ENCODE measurements around the gene BRPF1. TPM values are rescaled to one million over a fixed set of nuclear protein-coding genes. Genes with fewer than 3 reads are reported as not detected.

Gene BRPF1
- total RNA-seq, 1 donor from 2014 or later = 40.6 TPM

DNA sequence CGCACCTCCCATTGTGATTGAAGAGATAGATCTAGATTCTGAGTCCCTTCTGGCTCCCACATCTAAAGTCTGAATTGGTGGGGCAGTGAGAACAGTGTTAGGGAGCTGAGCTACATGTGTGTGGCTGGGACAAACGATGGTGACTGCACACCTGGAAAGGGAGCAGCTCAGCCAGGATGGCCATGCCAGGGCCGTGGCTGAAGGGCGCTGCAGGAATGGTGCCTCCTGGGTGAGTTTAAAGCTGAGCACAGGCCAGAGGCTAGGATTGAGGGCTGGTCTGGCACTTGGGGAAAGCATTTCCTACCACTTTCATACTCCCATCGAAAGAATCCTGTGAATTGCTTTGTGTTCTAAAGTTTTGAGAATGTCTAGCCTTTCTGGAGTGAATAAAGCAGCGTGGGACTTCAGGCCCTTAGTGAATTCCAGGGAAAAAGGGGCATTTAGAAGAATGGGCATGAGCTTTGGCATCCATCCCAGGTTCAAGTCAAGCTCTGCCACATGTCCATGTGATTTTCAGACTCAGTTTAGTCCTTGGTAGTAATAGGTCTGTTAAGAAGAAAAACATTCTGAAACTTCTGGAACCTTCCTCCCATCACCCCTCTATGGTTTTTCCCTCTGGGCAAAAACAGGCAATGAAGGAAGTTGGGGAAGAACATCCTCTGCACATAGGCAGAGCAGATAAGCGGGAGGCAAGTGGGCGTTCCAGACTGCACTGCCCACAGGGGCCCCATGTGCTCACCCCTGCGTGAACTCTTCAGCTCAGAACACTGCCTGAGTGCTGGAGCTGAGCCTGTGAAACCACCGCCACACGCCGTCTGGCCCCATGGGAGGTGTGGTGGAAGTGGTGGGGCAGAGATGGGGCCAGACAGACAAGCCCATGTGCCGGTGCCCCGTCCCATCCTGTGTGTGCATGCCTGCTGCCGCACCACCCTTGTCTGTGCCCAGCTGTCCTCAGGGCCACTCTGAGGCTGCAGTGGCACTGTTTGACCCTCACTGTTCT lies 40.8 kb upstream of the BRPF1 start:
- no peak for DNase-seq (ENCODE audit: low spot score)
- Mint-ChIP-seq H3K9me3 (ENCODE audit: unreplicated experiment) (no peaks in the 10 kb centered on the region), H3K4me3 (ENCODE audit: unreplicated experiment) (no peak overlapping the region), H3K4me1 (ENCODE audit: unreplicated experiment) (peaks cover 7% of the 10 kb centered on the region), H3K36me3 (ENCODE audit: low read depth, unreplicated experiment) (peaks cover 51% of the 10 kb centered on the region), H3K27me3 (ENCODE audit: unreplicated experiment) (peaks cover 6% of the 10 kb centered on the region), H3K27ac (ENCODE audit: unreplicated experiment) (no peak overlapping the region)
- TF ChIP-seq, protein P1, sequence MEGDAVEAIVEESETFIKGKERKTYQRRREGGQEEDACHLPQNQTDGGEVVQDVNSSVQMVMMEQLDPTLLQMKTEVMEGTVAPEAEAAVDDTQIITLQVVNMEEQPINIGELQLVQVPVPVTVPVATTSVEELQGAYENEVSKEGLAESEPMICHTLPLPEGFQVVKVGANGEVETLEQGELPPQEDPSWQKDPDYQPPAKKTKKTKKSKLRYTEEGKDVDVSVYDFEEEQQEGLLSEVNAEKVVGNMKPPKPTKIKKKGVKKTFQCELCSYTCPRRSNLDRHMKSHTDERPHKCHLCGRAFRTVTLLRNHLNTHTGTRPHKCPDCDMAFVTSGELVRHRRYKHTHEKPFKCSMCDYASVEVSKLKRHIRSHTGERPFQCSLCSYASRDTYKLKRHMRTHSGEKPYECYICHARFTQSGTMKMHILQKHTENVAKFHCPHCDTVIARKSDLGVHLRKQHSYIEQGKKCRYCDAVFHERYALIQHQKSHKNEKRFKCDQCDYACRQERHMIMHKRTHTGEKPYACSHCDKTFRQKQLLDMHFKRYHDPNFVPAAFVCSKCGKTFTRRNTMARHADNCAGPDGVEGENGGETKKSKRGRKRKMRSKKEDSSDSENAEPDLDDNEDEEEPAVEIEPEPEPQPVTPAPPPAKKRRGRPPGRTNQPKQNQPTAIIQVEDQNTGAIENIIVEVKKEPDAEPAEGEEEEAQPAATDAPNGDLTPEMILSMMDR (IDR thresholded peaks at IDR 0.05; ENCODE audit: unreplicated experiment) = no peak

DNA sequence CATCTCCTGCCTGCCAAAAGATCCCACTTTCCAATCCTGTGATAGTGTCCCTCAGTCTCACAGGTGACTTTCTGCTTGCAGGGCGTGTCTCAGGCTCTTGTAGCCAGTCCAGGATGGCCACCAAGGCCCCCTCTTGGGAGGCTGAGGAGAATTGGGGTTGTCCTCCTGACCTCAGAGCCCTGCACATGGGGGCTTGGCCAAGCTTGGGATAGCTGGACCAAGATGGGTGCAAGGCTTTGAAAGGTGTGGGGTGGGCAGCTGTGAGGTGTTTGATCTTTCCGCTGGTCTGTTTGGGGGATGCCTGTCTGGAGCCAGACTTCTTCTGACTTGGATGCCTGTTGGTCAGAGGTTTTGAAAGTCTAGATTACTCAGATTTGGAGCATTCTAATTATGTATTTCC lies 39.9 kb upstream of the BRPF1 start:
- peaks cover 42% of the 10 kb centered on the region for H3K36me3 Mint-ChIP-seq (ENCODE audit: low read depth, unreplicated experiment)
- peaks cover 4% of the 10 kb centered on the region for H3K27me3 Mint-ChIP-seq (ENCODE audit: unreplicated experiment)
- DNase-seq (ENCODE audit: low spot score) = no peak
- H3K9me3 Mint-ChIP-seq (ENCODE audit: unreplicated experiment) = no peaks in the 10 kb centered on the region
- no peaks in the 10 kb centered on the region for H3K4me1 Mint-ChIP-seq (ENCODE audit: unreplicated experiment)
- no peak overlapping the region for H3K4me3 Mint-ChIP-seq (ENCODE audit: unreplicated experiment)
- TF ChIP-seq, protein P1 (IDR thresholded peaks at IDR 0.05; ENCODE audit: unreplicated experiment) = no peak
- no peak overlapping the region for H3K27ac Mint-ChIP-seq (ENCODE audit: unreplicated experiment)

DNA sequence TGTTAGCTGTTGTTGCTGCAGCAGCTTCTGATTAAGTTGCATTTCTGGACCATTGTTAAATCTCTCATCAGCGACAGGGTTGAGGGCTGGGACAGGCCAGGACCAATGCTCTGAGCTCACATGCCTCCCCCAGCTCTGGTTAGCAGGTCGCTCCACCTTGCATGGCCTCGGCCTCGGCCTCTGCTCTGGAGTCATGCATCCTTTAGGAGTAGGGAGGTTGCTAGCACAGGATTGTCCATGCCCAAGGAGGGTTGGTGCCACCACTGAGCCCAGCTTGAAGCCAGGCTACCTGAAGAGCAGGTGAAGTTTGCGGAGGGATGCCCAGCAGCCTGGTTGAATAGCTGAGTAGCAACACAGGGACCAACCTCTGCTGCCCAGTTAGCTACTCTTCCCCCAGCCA lies 39.1 kb upstream of the BRPF1 start:
- no peak for DNase-seq (ENCODE audit: low spot score)
- Mint-ChIP-seq H3K4me1 (ENCODE audit: unreplicated experiment) (no peaks in the 10 kb centered on the region), H3K27ac (ENCODE audit: unreplicated experiment) (no peak overlapping the region), H3K4me3 (ENCODE audit: unreplicated experiment) (no peak overlapping the region), H3K9me3 (ENCODE audit: unreplicated experiment) (no peaks in the 10 kb centered on the region), H3K36me3 (ENCODE audit: low read depth, unreplicated experiment) (peaks cover 41% of the 10 kb centered on the region), H3K27me3 (ENCODE audit: unreplicated experiment) (peaks cover 4% of the 10 kb centered on the region)
- TF ChIP-seq, protein P1 (IDR thresholded peaks at IDR 0.05; ENCODE audit: unreplicated experiment) = no peak

DNA sequence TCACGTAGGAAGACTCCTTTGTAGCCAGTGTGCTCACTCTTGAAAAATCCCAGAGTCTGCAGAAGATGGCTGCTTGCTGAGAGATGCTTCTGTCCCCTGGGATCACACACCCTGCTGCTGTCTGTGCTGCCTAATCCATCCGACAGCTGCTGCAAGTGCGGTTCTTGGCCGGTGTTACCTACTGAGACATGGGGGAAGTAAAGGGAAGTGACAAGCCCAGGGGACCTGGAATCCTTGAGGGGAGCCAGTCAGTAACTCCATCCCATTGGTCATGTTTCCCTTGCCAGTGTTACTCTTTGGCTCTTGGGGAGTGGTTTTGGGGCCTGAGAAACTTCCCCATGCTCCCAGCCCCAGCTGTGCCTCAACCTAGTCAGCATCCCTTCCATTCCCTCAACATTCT lies 36.2 kb upstream of the BRPF1 start:
- Mint-ChIP-seq H3K36me3 (ENCODE audit: low read depth, unreplicated experiment) (peaks cover 46% of the 10 kb centered on the region), H3K4me1 (ENCODE audit: unreplicated experiment) (no peaks in the 10 kb centered on the region), H3K27ac (ENCODE audit: unreplicated experiment) (no peak overlapping the region), H3K27me3 (ENCODE audit: unreplicated experiment) (peaks cover 3% of the 10 kb centered on the region), H3K4me3 (ENCODE audit: unreplicated experiment) (no peak overlapping the region), H3K9me3 (ENCODE audit: unreplicated experiment) (no peaks in the 10 kb centered on the region)
- TF ChIP-seq, protein P1 (IDR thresholded peaks at IDR 0.05; ENCODE audit: unreplicated experiment) = no peak
- DNase-seq (ENCODE audit: low spot score) = no peak

DNA sequence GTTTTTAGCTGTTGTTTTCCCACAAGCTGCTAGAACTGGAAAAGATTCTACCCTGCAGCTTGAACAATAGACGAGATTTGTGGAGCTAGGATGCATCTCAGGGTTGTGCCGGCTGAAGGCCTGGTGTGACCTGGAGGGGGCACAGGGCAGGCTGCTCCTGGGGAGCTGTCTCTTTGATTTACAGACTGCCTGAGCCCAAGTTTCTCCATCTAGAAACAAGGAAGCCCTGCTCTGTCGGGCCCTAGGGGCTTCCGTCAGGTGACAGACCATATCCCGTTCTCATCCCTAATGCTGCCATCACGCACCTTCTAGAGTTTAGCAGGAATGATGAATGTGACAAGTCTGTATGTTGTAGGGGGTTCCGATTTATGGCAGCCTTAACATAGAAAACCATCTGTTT lies 35.8 kb upstream of the BRPF1 start:
- no peak overlapping the region for H3K4me3 Mint-ChIP-seq (ENCODE audit: unreplicated experiment)
- H3K27ac Mint-ChIP-seq (ENCODE audit: unreplicated experiment) = no peak overlapping the region
- peaks cover 46% of the 10 kb centered on the region for H3K36me3 Mint-ChIP-seq (ENCODE audit: low read depth, unreplicated experiment)
- TF ChIP-seq, protein P1 (IDR thresholded peaks at IDR 0.05; ENCODE audit: unreplicated experiment) = no peak
- no peaks in the 10 kb centered on the region for H3K4me1 Mint-ChIP-seq (ENCODE audit: unreplicated experiment)
- no peak for DNase-seq (ENCODE audit: low spot score)
- no peaks in the 10 kb centered on the region for H3K9me3 Mint-ChIP-seq (ENCODE audit: unreplicated experiment)
- peaks cover 3% of the 10 kb centered on the region for H3K27me3 Mint-ChIP-seq (ENCODE audit: unreplicated experiment)
